OCI-LY1 (cell line): ENCODE results near the gene SST.
"Not testable (repeated sequence)": the region's sequence is repeated elsewhere in the genome, so short reads cannot be mapped to it uniquely, and the experiment has no call there.

Experiments used
- H2AFZ ChIP-seq: fragments of 200-600 bp; sonication (generic), shearing (Covaris generic); 2 replicates; pipeline ENCODE4 v1.6.0; 2014; ENCODE audit warnings: antibody characterized with exemption, mild to moderate bottlenecking, low read length
- H3F3A ChIP-seq: fragments of 200-600 bp; sonication (generic), shearing (Covaris generic); 2 replicates; pipeline ENCODE4 v1.6.0; 2014; ENCODE audit warnings: mild to moderate bottlenecking, antibody characterized with exemption, low read length, moderate library complexity; ENCODE audit not compliant: insufficient read depth
- H3K27ac ChIP-seq: fragments of 200-600 bp; sonication (generic); 2 replicates; pipeline ENCODE4 v1.5.1; 2014; ENCODE audit warnings: low read length, mixed run types, mild to moderate bottlenecking, low read depth; ENCODE audit not compliant: poor library complexity, severe bottlenecking
- H3K27me3 ChIP-seq: fragments of 200-600 bp; sonication (generic); 2 replicates; pipeline ENCODE4 v1.6.0; 2014; ENCODE audit warnings: antibody characterized with exemption, mild to moderate bottlenecking, low read length, moderate library complexity; ENCODE audit not compliant: insufficient read depth
- H3K36me3 ChIP-seq: fragments of 200-600 bp; sonication (generic); 2 replicates; pipeline ENCODE4 v1.6.1; 2014; ENCODE audit warnings: mild to moderate bottlenecking, antibody characterized with exemption, low read length, moderate library complexity, mixed read lengths; ENCODE audit not compliant: insufficient read depth
- H3K4me1 ChIP-seq: fragments of 200-600 bp; sonication (generic); 2 replicates; pipeline ENCODE4 v1.5.1; 2014; ENCODE audit warnings: mild to moderate bottlenecking, low read length, moderate library complexity; ENCODE audit not compliant: insufficient read depth, severe bottlenecking
- H3K4me2 ChIP-seq: fragments of 200-600 bp; sonication (generic), shearing (Covaris generic); 2 replicates; pipeline ENCODE4 v1.6.1; 2014; ENCODE audit warnings: low read length
- H3K4me3 ChIP-seq: fragments of 200-600 bp; sonication (generic); 2 replicates; pipeline ENCODE4 v1.5.1; 2014; ENCODE audit warnings: low read length, low read depth, mild to moderate bottlenecking, mixed read lengths; ENCODE audit not compliant: poor library complexity, severe bottlenecking
- H3K79me2 ChIP-seq: fragments of 200-600 bp; shearing (Covaris generic); 2 replicates; pipeline ENCODE4 v1.6.1; 2016; ENCODE audit warnings: mixed run types, low read length, mixed read lengths; ENCODE audit not compliant: insufficient read depth
- H3K9ac ChIP-seq: fragments of 200-600 bp; sonication (generic), shearing (Covaris generic); 2 replicates; pipeline ENCODE4 v1.6.1; 2014; ENCODE audit warnings: mild to moderate bottlenecking, low read length, mixed read lengths
- H3K9me2 ChIP-seq: fragments of 200-600 bp; sonication (generic), shearing (Covaris generic); 2 replicates; pipeline ENCODE4 v1.6.1; 2014; ENCODE audit warnings: low read depth, mild to moderate bottlenecking, low read length, mixed read lengths
- H3K9me3 ChIP-seq: fragments of 200-600 bp; shearing (Covaris generic); 2 replicates; pipeline ENCODE4 v1.6.1; 2014; ENCODE audit warnings: low read length, mixed read lengths
- H4K20me1 ChIP-seq: fragments of 200-600 bp; sonication (generic), shearing (Covaris generic); 2 replicates; pipeline ENCODE4 v1.6.0; 2016; ENCODE audit warnings: mild to moderate bottlenecking, low read length; ENCODE audit not compliant: insufficient read depth
- EZH2 ChIP-seq: fragments of 200-600 bp; sonication (generic), shearing (Covaris generic); IDR thresholded peaks from 2 replicates; pipeline ENCODE4 v1.8.0; 2017; ENCODE audit warnings: borderline replicate concordance, mixed run types, mild to moderate bottlenecking, antibody characterized with exemption, low read length, moderate library complexity, mixed read lengths
- TF ChIP-seq, protein P1 (sequence below): fragments of 200-600 bp; sonication (generic), shearing (Covaris generic); IDR thresholded peaks from 2 replicates; pipeline ENCODE4 v1.5.1; 2017; ENCODE audit warnings: mild to moderate bottlenecking, antibody characterized with exemption, low read length, moderate library complexity, mixed read lengths

The SST gene

DNA sequence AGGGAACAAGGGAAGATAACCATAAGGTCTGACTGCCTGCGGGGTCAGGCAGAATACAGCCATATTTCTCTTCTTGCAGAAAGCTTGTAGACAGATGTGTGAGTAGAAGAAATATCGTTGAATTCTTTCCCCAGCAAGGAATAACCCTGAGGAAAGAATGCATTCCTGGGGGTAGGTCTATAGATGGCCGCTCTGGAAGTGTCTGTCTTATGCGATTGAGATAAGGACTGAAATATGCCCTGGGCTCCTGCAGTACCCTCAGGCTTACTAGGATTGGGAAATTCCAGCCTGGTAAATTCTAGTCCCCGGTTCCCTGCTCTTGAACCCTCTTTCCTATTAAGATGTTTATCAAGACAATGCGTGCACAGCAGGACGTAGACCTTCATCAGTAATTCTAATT lies 15.8 kb upstream of the SST start:
- H3K9me2 ChIP-seq: no peaks in the 10 kb centered on the region
- no peak overlapping the region for H3K4me2 ChIP-seq
- no peaks in the 10 kb centered on the region for H3K36me3 ChIP-seq
- no peaks in the 10 kb centered on the region for H3K79me2 ChIP-seq
- H3K9me3 ChIP-seq: peaks cover 2% of the 10 kb centered on the region; the same call in 1 of the 2 replicates
- no peak overlapping the region for H3K27ac ChIP-seq
- no peak overlapping the region for H2AFZ ChIP-seq
- TF ChIP-seq EZH2: no peak
- TF ChIP-seq, protein P1, sequence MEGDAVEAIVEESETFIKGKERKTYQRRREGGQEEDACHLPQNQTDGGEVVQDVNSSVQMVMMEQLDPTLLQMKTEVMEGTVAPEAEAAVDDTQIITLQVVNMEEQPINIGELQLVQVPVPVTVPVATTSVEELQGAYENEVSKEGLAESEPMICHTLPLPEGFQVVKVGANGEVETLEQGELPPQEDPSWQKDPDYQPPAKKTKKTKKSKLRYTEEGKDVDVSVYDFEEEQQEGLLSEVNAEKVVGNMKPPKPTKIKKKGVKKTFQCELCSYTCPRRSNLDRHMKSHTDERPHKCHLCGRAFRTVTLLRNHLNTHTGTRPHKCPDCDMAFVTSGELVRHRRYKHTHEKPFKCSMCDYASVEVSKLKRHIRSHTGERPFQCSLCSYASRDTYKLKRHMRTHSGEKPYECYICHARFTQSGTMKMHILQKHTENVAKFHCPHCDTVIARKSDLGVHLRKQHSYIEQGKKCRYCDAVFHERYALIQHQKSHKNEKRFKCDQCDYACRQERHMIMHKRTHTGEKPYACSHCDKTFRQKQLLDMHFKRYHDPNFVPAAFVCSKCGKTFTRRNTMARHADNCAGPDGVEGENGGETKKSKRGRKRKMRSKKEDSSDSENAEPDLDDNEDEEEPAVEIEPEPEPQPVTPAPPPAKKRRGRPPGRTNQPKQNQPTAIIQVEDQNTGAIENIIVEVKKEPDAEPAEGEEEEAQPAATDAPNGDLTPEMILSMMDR: no peak
- no peaks in the 10 kb centered on the region for H3F3A ChIP-seq
- no peaks in the 10 kb centered on the region for H3K4me1 ChIP-seq
- H4K20me1 ChIP-seq: no peaks in the 10 kb centered on the region
- H3K4me3 ChIP-seq: no peak overlapping the region
- H3K27me3 ChIP-seq: 0 out of 2 replicates have a peak, but pooled peaks cover 6% of the 10 kb centered on the region
- no peak overlapping the region for H3K9ac ChIP-seq

DNA sequence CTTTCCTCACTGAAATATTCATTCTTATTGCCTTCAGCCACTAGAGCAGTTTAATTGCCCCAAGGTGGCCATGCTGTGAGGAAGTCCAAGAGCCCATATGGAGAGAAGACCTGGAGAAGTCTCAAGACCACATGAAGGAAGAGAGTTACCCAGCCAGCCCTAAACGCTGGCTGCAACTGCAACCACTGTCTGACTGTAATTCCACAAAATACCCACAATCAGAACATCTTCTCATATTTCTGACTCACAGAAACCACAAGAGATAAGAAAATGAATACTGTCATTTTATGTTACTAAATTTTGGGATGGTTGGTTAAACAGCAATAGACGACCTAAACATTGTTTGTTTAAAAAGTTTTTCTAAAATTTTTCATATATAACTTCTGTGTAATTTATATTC lies 14.7 kb upstream of the SST start:
- no peaks in the 10 kb centered on the region for H3F3A ChIP-seq
- no peaks in the 10 kb centered on the region for H3K79me2 ChIP-seq
- no peak overlapping the region for H3K9ac ChIP-seq
- H3K27me3 ChIP-seq: 0 out of 2 replicates have a peak, but pooled peaks cover 6% of the 10 kb centered on the region
- H3K4me3 ChIP-seq: no peak overlapping the region
- no peak overlapping the region for H3K27ac ChIP-seq
- H3K9me3 ChIP-seq: peaks cover 2% of the 10 kb centered on the region; the same call in 1 of the 2 replicates
- H3K9me2 ChIP-seq: no peaks in the 10 kb centered on the region
- no peak overlapping the region for H3K4me2 ChIP-seq
- no peaks in the 10 kb centered on the region for H3K36me3 ChIP-seq
- TF ChIP-seq, protein P1: no peak
- TF ChIP-seq EZH2: no peak
- no peak overlapping the region for H2AFZ ChIP-seq
- H4K20me1 ChIP-seq: no peaks in the 10 kb centered on the region
- H3K4me1 ChIP-seq: no peaks in the 10 kb centered on the region

DNA sequence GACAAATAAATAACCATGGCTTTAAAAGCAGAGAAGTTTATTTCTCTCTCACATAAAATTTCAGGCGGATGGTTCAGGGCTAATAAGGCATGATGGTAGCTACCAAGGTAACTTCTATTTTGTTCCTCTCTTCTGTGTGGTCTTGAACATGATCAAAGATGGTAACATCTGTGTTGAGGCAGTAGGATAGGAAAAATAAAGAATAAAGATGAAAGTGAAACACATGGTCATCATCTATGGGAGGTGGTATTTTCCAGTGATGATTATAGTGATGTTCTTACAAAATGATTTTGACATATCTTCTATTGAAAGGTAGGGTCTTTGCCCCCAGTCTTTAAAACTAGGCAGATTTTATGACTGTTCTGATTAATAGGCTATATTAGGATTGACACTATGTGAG lies 14.2 kb upstream of the SST start:
- Histone ChIP-seq H3K9ac (no peak overlapping the region), H3K79me2 (no peaks in the 10 kb centered on the region), H3K36me3 (no peaks in the 10 kb centered on the region), H3K27me3 (0 out of 2 replicates have a peak, but pooled peaks cover 6% of the 10 kb centered on the region), H3F3A (no peaks in the 10 kb centered on the region), H3K4me2 (no peak overlapping the region), H3K9me3 (peaks cover 2% of the 10 kb centered on the region; the same call in 1 of the 2 replicates), H3K9me2 (no peaks in the 10 kb centered on the region), H3K4me3 (no peak overlapping the region), H3K27ac (no peak overlapping the region), H4K20me1 (no peaks in the 10 kb centered on the region), H2AFZ (no peak overlapping the region), H3K4me1 (peaks cover under 1% of the 10 kb centered on the region)
- TF ChIP-seq, protein P1: no peak
- no peak for TF ChIP-seq EZH2

DNA sequence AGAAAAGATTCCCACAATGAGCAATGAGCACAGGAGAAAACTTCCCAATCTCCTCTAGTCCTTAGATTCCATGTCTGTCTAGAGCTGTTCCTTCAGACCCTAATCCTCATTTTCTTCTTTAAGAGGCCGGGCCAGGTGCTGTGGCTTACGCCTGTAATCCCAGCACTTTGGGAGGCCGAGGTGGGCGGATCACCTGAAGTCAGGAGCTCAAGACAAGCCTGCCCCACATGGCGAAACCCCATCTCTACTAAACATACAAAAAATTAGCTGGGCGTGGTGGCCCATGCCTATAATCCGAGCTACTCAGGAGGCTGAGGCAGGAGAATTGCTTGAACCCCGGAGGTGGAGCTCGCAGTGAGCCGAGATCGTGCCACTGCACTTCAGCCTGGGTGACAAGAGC lies 11.6 kb upstream of the SST start:
- H3K9me2 ChIP-seq, H3K27ac ChIP-seq, H3K9me3 ChIP-seq, H3K4me2 ChIP-seq, H3K79me2 ChIP-seq, H3K4me3 ChIP-seq, H3K27me3 ChIP-seq, H3K9ac ChIP-seq, H4K20me1 ChIP-seq, H2AFZ ChIP-seq, H3F3A ChIP-seq, H3K36me3 ChIP-seq, H3K4me1 ChIP-seq: not testable (repeated sequence)
